Tongue (tissue), 2 donors: ENCODE measurements around the gene ABCA12. TPM values are rescaled to one million over a fixed set of nuclear protein-coding genes. Genes with fewer than 3 reads are reported as not detected.

Source experiments
- DNase-seq: peaks from one replicate; pipeline ENCODE4 v3.0.0-alpha.2; 2015
- total RNA-seq: library from RNA; depleted of rRNA; stranded (reverse); fragments of >200 nt; gene quantifications from one replicate; pipeline ENCODE4 v1.2.3, GENCODE V29; 2014

The ABCA12 gene
- total RNA-seq, 1 donor from 2014 or later, result 1.7 TPM

- no peak for DNase-seq
Observed at GRCh38 chr2:215032153-215032552, 106.3 kb downstream of the ABCA12 start.

DNA sequence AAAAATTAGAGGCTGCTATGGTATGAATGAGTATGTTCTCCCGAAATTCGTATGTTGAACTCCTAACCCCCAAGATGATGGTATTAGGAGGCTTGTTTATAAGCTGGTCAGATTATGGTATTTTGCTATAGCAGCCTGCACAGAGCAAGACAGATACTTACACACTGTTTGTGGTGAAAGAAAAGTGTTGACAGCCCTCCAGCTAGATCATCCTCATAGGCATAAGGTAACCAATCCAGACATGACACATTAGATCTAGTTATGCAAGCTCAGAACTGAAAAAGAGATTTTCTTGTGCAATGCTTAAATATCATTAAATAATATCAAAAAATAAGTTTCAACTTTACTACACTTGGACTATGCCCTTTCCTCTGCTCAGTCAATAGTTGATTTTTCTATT is 107.1 kb downstream of the ABCA12 start:
- DNase-seq, result no peak

DNA sequence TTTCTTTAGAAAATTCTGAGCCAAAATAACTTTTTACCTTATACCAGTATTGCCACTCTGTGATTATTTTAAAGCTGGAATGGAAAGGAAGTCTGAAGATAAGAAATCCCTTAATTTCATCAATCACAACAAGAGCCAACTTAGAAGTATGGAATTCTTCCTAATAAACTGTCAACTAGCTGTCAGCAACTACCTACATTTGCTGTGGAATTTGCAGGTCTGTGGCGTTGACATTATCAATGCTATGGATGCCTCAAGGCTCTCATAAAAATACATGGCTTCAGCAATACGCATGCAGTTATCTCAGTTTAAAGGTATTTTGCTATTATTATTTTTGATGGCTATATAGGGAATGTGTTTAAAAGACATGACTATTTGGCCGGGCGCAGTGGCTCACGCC is 108.5 kb downstream of the ABCA12 start:
- DNase-seq, result no peak

GRCh38 chr2:215028231-215028630 is 110.2 kb downstream of the ABCA12 start:
- no peak for DNase-seq

- no peak for DNase-seq
Observed at GRCh38 chr2:215027779-215028178, 110.6 kb downstream of the ABCA12 start.

DNA sequence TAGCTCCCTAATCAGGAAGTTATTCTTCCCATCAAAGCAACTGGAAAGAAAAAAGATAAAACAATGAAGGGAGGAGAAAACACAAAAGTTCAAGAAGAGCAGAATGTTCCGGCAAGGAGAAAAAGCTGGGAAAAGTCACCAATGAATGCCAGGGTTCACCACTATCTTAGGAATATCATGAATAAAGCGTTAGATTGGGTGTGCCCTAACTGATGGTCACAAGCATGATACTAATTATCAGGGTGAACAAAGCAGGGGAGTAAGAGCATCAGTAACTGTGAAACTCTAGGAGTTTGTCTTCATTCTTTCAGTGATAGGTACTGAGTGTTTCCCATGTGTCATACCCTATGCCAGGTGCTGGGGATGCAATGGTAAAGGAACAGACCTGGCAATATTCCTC is 115.5 kb downstream of the ABCA12 start:
- DNase-seq, result no peak

DNA sequence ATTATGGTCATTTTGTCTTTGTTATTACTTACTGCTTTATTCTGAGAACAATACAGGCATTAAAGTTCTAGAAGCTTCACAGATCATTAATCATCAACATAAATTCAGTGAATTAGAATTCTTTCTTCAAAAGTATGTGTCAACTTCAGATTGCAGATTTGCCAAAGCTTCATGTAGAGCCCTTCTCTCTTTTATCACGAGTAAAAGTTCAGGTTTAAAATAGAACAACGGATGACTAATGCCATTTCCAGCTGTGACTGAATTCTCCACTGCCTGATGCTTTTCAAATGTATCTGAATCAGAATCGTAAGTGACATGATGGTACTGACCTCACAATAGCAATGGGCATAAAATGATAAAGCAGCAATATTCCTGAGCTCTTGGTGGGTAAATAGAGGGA is 116.0 kb downstream of the ABCA12 start:
- DNase-seq, result no peak

GRCh38 chr2:215020283-215020682 is 118.1 kb downstream of the ABCA12 start:
- no peak for DNase-seq

DNA sequence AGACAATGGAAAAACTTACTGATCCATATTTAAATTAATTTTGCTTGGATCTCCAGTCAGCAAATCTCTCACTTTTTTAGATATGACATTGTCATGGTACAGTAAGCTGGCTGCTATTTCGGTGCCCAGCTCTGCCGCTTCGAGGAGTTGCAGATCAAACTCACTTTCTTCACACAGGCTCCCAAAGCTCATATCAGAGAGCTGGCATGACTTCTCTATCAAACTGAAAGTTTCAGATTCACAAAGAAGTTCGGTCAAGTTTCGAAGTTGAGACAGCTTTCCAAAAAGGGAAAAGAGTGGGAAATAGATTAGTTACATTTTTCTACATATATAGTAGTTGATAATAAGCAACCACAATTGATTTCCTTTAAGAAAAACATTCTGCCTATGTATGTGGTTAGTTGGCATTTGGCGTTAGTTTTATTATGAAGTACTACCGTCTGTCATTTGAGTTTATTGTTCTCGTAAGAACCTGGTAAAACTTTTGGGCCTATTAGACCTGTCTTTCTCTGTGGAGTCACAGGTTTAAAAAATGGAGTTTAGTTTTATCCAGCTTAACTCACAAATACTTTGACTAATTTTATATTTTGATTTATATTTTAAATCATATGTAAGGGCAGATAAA is 118.8 kb downstream of the ABCA12 start:
- DNase-seq, result no peak

- no peak for DNase-seq
Observed at GRCh38 chr2:215019085-215019484, 119.3 kb downstream of the ABCA12 start.

DNA sequence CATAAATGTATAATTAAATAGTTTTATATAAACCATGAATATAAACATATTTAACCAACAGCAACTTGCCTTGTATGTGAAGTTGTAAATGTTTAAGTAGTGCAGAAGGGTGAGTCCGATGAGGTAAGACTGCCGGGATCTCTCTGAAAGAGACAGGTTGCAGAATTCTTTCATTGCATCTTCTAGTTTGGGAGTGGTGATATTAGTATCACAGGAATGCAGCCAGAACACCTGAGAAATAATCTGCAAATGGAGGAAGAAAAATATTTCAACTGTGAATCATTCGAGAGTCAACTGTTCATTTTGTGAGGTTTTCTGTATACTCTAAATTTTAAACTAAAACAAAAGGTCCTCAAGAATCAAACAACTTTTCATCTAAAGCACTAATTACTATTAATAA is 123.0 kb downstream of the ABCA12 start:
- no peak for DNase-seq

GRCh38 chr2:215010390-215010789 is 128.0 kb downstream of the ABCA12 start:
- no peak for DNase-seq

- peak; percentile 14 for DNase-seq
Observed at GRCh38 chr2:215003001-215003400, 135.4 kb downstream of the ABCA12 start.

- peak; percentile 62 for DNase-seq
Observed at GRCh38 chr2:215002500-215002899, 135.9 kb downstream of the ABCA12 start.

DNA sequence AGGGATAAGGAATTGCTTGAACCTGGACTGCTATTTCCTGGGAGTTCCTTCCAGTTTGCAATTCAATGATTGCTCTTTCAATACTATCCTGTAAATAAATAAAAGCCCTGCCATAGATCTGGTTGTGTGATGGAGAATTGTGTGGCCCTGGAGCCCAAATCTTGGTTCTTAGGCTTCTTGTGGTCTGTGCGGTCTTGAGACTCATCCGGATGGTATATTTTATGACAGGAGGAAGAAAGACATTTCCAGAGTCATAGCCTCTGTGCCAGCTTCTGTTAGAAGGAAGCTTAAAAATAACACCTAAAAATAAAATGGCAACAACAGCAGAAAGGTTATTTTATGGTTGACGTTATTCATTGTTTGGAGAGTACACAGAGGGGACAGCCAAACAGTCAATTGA is 137.7 kb downstream of the ABCA12 start:
- DNase-seq, result no peak

DNA sequence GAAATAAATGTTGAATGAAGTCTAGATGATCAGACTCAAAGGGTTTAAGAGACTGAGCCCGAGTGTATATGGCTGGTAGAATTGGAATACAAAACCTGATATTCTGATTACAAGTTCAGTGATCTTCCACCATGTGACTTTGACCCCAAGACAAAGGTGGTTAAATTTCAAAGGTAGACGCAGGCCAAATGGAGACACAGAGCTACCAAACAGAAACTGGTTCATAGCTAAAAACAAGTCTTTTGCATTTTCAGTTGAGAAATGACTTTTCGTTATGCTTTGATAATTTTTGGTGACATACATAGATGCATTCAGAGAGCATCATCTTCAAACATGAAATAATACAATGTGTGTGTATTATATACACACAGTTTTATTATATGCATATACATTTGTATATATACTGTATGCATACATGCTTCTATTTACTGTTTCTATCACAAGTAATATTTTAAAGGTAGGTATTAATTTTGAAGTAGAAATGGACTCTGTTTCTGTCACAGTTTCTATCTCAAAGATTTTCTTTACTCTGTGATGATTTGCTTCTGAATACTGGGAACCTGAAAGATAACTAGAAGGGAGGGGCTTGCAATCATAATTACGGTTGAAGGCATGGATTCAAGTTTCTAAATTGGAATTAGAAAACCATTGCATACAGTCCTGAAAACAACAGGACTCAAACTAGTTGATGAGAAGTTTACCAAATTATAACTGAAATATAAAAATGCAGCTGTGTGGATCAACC is 142.3 kb downstream of the ABCA12 start:
- DNase-seq, result no peak

GRCh38 chr2:214995409-214995808 is 143.0 kb downstream of the ABCA12 start:
- DNase-seq, result no peak

DNA sequence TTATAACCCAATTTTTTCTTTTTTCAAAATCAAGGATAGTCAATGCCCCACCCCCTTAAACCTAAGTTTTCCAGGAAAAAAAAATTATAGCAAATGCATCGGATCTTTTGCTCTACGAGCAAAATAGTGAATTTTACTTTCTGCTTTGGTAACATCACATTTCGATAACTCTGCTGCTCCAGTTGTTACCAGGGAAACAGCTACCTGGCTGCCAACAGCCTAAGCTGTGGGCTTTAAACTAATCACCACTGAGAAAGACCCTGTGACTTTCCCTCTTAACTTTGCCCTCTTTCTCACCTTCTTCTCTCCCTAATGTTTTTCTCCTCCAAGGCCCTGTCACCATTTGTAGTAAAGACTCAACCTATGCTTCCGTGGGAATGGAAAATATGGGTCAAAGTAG is 145.5 kb downstream of the ABCA12 start:
- no peak for DNase-seq

GRCh38 chr2:214989187-214989586 is 149.2 kb downstream of the ABCA12 start:
- no peak for DNase-seq

DNA sequence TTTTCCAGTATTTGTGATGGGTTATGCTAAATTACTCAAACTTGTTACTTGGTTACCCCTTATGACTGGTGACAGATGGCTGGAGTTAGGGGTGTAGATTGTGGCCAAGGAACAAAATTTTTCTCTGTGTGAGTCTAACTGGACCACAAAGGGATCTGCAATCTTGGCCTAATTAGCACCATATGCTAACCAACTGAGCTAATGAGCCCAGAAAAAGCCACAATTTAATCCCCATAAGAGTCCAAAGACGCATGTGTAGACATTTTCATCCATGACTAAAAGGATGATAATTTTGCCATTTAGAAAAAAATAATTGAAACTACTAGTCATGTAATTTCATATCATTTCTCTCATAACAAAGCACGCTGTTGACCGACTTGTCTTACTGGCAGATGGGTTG is 151.2 kb downstream of the ABCA12 start:
- no peak for DNase-seq

DNA sequence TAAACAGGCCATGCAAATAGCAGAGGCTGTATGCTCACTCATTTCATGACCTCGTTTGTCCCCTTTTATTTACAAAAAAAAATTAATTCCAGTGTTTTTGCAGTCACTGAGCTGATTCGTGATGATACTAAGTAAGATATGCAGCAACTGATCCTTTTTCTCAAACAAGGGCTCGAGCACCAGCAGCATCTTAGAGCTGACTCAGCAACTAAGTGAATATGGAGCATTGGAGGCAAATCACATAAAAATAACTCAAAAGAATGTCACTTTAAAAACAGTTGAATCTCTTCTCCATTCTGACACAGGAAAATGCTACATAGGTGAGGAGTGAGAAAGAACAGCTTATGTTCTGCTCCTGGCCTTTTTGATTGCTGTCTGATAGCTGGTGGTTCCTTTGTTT is 152.8 kb downstream of the ABCA12 start:
- no peak for DNase-seq

- DNase-seq, result no peak
Observed at GRCh38 chr2:214966420-214966819, 172.0 kb downstream of the ABCA12 start.

GRCh38 chr2:214960677-214961076 is 177.7 kb downstream of the ABCA12 start:
- no peak for DNase-seq

- no peak for DNase-seq
Observed at GRCh38 chr2:214946949-214947348, 191.5 kb downstream of the ABCA12 start.
